Measurements from ENCODE around the gene TRIM5. TPM values are rescaled to one million over a fixed set of nuclear protein-coding genes. Genes with fewer than 3 reads are reported as not detected.

TRIM5 gene
- total RNA-seq, 1 experiment from 2014 or later = 21.5 TPM

GRCh38 chr11:5726351-5726750, 41.5 kb upstream of the TRIM5 start:
- no peaks in the 10 kb centered on the region for H4K20me1 ChIP-seq (ENCODE audit: control insufficient read depth, insufficient read depth, insufficient read length)
- no peak overlapping the region for H2BK5ac ChIP-seq (ENCODE audit: insufficient read length, low read length)
- Mint-ChIP-seq H3K9me3 (no peaks in the 10 kb centered on the region), H3K36me3 (ENCODE audit: insufficient read depth in 1 of 3, low read depth in 3 of 3) (no peaks in the 10 kb centered on the region), H3K27ac (no peak overlapping the region), H3K27me3 (ENCODE audit: low read depth) (no peaks in the 10 kb centered on the region; the same call in 1 of the 2 replicates), H3K4me1 (no peaks in the 10 kb centered on the region), H3K4me3 (no peak overlapping the region)
- H2BK12ac ChIP-seq (ENCODE audit: insufficient read length, low read depth, low read length) = no peak overlapping the region
- no peak overlapping the region for H3K14ac ChIP-seq (ENCODE audit: insufficient read depth, low read length)
- no peak for TF ChIP-seq CTCF (conservative IDR thresholded peaks at IDR 0.05)
- H4K91ac ChIP-seq (ENCODE audit: insufficient read length, low read depth, low read length) = no peak overlapping the region
- H3K9ac ChIP-seq (ENCODE audit: extremely low read depth, insufficient read length, low read length) = no peak overlapping the region
- H3K27me3 ChIP-seq (ENCODE audit: insufficient read depth, low read length) = no peaks in the 10 kb centered on the region
- H3K9me3 ChIP-seq (ENCODE audit: control insufficient read depth, low read depth, low read length) = no peaks in the 10 kb centered on the region
- no peaks in the 10 kb centered on the region for H3K23me2 ChIP-seq (ENCODE audit: insufficient read length, low read depth, low read length, poor library complexity, severe bottlenecking)
- H3K4me2 ChIP-seq (ENCODE audit: insufficient read depth, insufficient read length, low read length) = no peak overlapping the region
- no peak overlapping the region for H2BK20ac ChIP-seq (ENCODE audit: low read depth, low read length, poor library complexity, severe bottlenecking)
- H4K8ac ChIP-seq (replicated peaks; ENCODE audit: insufficient read length, low read depth, low read length) = no peak overlapping the region
- no peak overlapping the region for H2AK5ac ChIP-seq (ENCODE audit: insufficient read length, low read length)
- H2AFZ ChIP-seq (ENCODE audit: low read length) = no peak overlapping the region
- DNase-seq = no peak
- H4K5ac ChIP-seq (ENCODE audit: insufficient read length, low read depth, low read length) = no peak overlapping the region
- no peak overlapping the region for H3K56ac ChIP-seq (ENCODE audit: insufficient read length, low read depth, low read length)
- no peak overlapping the region for H3T11ph ChIP-seq (ENCODE audit: low read length)
- no CpG with 5 or more reads among the region's 1 CpG for WGBS (ENCODE audit: extremely low coverage, insufficient read length, low lambda C conversion rate)
- H3K4ac ChIP-seq (ENCODE audit: low read depth, low read length) = no peak overlapping the region
- no peak overlapping the region for H3K18ac ChIP-seq (ENCODE audit: insufficient read length, low read depth, low read length)
- no peaks in the 10 kb centered on the region for H3K79me2 ChIP-seq (ENCODE audit: insufficient read depth, low read length)
- H3K4me1 ChIP-seq (ENCODE audit: insufficient read depth, low read length) = no peaks in the 10 kb centered on the region
- no peak overlapping the region for H2BK120ac ChIP-seq (ENCODE audit: low read depth, low read length, poor library complexity, severe bottlenecking)
- H3K27ac ChIP-seq (ENCODE audit: insufficient read length, low read depth, low read length) = no peak overlapping the region
- no peak overlapping the region for H2BK15ac ChIP-seq (ENCODE audit: low read depth, low read length)
- H3K23ac ChIP-seq (ENCODE audit: insufficient read length, low read depth, low read length) = no peak overlapping the region
- no peaks in the 10 kb centered on the region for H3K79me1 ChIP-seq (ENCODE audit: insufficient read depth, low read depth, low read length, poor library complexity, severe bottlenecking)
